ENCODE results near the gene CERK. TPM values are rescaled to one million over a fixed set of nuclear protein-coding genes. Genes with fewer than 3 reads are reported as not detected.
A peak's percentile ranks its signal among the peaks of the same experiment; 100 is the strongest.
"Not testable (repeated sequence)": the region's sequence is repeated elsewhere in the genome, so short reads cannot be mapped to it uniquely, and the experiment has no call there.

The CERK gene, protein sequence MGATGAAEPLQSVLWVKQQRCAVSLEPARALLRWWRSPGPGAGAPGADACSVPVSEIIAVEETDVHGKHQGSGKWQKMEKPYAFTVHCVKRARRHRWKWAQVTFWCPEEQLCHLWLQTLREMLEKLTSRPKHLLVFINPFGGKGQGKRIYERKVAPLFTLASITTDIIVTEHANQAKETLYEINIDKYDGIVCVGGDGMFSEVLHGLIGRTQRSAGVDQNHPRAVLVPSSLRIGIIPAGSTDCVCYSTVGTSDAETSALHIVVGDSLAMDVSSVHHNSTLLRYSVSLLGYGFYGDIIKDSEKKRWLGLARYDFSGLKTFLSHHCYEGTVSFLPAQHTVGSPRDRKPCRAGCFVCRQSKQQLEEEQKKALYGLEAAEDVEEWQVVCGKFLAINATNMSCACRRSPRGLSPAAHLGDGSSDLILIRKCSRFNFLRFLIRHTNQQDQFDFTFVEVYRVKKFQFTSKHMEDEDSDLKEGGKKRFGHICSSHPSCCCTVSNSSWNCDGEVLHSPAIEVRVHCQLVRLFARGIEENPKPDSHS
- total RNA-seq = 100 to 1,000 TPM in 1 of 9 donors, 10 to 100 TPM in 8; 52.6 to 125 (median 72.3) TPM
- 100 to 1,000 TPM in 1 of 2 donors, 10 to 100 TPM in 1; 17.8 to 114 TPM for polyA plus RNA-seq
- long read RNA-seq, donor 1, full-length matches to known transcripts = 42 of 78 reads
- long read RNA-seq, donor 1, partial matches to known transcripts = 11 of 78 reads
- long read RNA-seq, donor 1, other reads (novel, unspliced or antisense) = 25 of 78 reads
- long read RNA-seq, donor 2, full-length matches to known transcripts = 7 of 72 reads
- long read RNA-seq, donor 2, partial matches to known transcripts = 30 of 72 reads
- long read RNA-seq, donor 2, other reads (novel, unspliced or antisense) = 35 of 72 reads
- long read RNA-seq, donor 3, full-length matches to known transcripts = 62 of 104 reads
- long read RNA-seq, donor 3, partial matches to known transcripts = 19 of 104 reads
- long read RNA-seq, donor 3, other reads (novel, unspliced or antisense) = 23 of 104 reads

DNA sequence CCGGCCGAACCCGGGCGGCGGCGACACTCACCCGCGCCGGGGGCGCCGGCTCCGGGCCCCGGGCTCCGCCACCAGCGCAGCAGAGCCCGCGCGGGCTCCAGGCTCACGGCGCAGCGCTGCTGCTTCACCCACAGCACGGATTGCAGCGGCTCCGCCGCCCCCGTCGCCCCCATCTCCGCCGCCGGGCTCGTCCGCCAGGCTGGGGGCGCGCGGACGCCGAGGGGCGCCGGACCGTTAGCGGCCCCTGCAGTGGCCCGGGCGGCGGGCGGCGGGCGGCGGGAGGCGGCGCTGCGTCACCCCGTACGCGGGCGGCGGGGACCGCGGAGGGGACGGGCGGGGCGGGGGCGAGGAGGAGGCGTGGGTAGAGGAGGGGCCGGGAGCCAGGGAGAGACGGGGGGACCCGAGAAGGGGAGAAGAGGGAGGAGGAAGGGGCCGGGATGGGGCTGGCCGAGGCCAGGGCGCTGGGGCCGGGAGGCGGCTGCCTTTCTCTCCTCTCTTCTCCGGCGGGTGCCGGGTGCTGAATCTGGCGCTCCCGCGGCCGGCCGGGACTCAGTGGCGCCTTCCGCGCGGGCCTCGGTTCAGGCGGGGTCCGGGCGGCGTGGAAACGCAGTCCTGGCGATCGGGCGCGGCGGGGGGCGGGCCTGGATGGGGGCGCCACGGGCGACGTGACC is at the start of gene CERK:
TSS of gene CERK (minus strand) at position 277 of the 671 bp plus-strand sequence. CDS start at position 173, 104 bp downstream.
- ATAC-seq = peak; percentile 52 to 77 (median 70)

DNA sequence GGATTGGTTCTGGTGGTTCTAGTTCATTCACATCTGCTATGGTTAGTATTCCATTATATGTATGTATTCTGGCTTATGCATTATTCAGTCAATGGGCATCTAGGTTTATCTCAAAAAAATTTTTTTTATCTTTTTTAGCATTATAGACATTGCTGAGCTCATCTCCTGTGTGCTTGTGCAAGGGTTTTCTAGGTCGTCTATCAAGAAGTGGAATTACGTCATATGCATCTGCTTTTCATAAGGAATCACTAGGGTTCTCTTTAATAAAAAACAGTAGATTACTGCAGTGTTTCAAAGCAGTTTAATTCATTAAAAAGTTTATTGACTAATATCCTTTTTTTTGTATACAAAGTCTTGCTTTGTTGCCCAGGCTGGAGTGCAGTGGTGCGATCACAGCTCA is 45.7 kb upstream of the CERK start:
- TF ChIP-seq, protein P1, sequence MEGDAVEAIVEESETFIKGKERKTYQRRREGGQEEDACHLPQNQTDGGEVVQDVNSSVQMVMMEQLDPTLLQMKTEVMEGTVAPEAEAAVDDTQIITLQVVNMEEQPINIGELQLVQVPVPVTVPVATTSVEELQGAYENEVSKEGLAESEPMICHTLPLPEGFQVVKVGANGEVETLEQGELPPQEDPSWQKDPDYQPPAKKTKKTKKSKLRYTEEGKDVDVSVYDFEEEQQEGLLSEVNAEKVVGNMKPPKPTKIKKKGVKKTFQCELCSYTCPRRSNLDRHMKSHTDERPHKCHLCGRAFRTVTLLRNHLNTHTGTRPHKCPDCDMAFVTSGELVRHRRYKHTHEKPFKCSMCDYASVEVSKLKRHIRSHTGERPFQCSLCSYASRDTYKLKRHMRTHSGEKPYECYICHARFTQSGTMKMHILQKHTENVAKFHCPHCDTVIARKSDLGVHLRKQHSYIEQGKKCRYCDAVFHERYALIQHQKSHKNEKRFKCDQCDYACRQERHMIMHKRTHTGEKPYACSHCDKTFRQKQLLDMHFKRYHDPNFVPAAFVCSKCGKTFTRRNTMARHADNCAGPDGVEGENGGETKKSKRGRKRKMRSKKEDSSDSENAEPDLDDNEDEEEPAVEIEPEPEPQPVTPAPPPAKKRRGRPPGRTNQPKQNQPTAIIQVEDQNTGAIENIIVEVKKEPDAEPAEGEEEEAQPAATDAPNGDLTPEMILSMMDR (IDR thresholded peaks at IDR 0.05) = no peak
- no peak for TF ChIP-seq POLR2A (IDR thresholded peaks at IDR 0.05)
- Histone ChIP-seq H3K27ac (no peak overlapping the region), H3K36me3 (no peaks in the 10 kb centered on the region), H3K27me3 (no peaks in the 10 kb centered on the region), H3K4me1 (peaks cover 0 to 12% (median 0%) of the 10 kb centered on the region in 12 donors), H3K4me3 (no peak overlapping the region), H3K9me3 (peaks cover 0 to 12% (median 0%) of the 10 kb centered on the region in 12 donors)
- 91 to 94% (median 92%) methylated on average over 3 of the region's 3 CpGs for WGBS, 4 donors
- intact Hi-C loops (cut with DNase I) = no loop called here
- ATAC-seq (no peak), DNase-seq (no peak)

More for the DNA sequence above, at the start of gene CERK:
- TF ChIP-seq, protein P1 (IDR thresholded peaks at IDR 0.05) = no peak
- TF ChIP-seq POLR2A (IDR thresholded peaks at IDR 0.05) = peak in 1 of 2 donors; percentile 87
- Histone ChIP-seq H3K4me1 (peaks cover 9 to 87% (median 56%) of the 10 kb centered on the region in 12 donors), H3K9me3 (no peaks in the 10 kb centered on the region), H3K27ac (peak within 1 kb of the TSS; percentile 90 to 100 (median 98)), H3K27me3 (no peaks in the 10 kb centered on the region), H3K4me3 (peak within 1 kb of the TSS; percentile 57 to 100 (median 92)), H3K36me3 (peaks cover 0 to 6% (median 0%) of the 10 kb centered on the region in 9 donors)
- peak; percentile 86 to 94 (median 90) for DNase-seq
- WGBS, 4 donors = 0 to 1% (median 0%) methylated on average over 23 to 99 of the region's 99 CpGs
- intact Hi-C loops (cut with DNase I) = loop anchor here in 8 of 10 donors (2.0 to 5.0 kb wide), 5 partner anchors 15 to 176 kb away; partner anchors contain the start of gene TBC1D22A (in 1 of the 8)

DNA sequence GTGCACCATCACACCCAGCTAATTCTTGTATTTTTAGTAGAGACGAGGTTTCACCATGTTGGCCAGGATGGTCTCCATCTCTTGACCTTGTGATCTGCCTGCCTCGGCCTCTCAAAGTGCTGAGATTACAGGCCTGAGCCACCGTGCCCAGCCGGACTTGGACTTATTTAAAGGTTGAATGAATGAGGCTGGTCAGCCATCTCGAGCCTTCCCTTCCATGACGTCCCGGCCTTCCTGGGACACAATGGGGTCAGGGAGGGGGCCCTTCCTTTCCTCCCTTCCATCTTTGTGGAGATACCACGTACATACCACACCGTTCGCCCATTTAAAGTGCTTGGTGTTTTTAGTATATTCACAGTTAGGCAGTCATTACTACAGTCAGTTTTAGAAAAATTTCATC is 44.1 kb upstream of the CERK start:
- intact Hi-C loops (cut with DNase I); H3K4me3 ChIP-seq; DNase-seq; H3K27ac ChIP-seq; H3K27me3 ChIP-seq; H3K36me3 ChIP-seq; ATAC-seq: not testable (repeated sequence)
- Histone ChIP-seq H3K4me1 (peaks cover 0 to 12% (median 6%) of the 10 kb centered on the region in 12 donors), H3K9me3 (peaks cover 0 to 12% (median 0%) of the 10 kb centered on the region in 12 donors)
- WGBS, 4 donors = 81 to 92% (median 89%) methylated on average over 10 of the region's 10 CpGs

DNA sequence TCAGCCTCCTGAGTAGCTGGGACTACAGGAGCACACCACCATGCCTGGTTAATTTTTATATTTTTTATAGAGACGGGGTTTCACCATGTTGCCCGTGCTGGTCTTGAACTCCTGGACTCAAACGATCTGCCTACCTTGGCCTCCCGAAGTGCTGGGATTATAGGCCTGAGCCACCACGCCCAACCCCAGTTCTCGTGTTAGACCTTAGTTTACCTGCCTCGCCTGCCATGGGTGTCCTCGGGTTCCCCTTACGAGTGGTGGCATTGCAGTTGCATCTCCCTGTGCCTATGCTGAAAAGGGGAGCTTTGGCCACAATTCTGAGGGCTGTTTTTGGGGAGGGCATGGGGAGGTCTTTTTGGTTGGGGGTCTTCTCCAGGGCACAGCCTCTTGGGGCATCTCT is 43.2 kb upstream of the CERK start:
- Histone ChIP-seq H3K36me3 (peaks cover 0 to 4% (median 0%) of the 10 kb centered on the region in 9 donors), H3K27me3 (no peaks in the 10 kb centered on the region), H3K27ac (no peak overlapping the region), H3K4me3 (no peak overlapping the region), H3K9me3 (peaks cover 0 to 8% (median 0%) of the 10 kb centered on the region in 12 donors), H3K4me1 (peaks cover 4 to 21% (median 13%) of the 10 kb centered on the region in 12 donors)
- intact Hi-C loops (cut with DNase I) = no loop called here
- TF ChIP-seq, protein P1 (IDR thresholded peaks at IDR 0.05) = no peak
- DNase-seq = no peak
- no peak for ATAC-seq
- 97 to 98% (median 97%) methylated on average over 9 of the region's 9 CpGs for WGBS, 4 donors

Measured in heart left ventricle (tissue), 16 donors.